ENCODE measurements around the gene KARS1. TPM values are rescaled to one million over a fixed set of nuclear protein-coding genes. Genes with fewer than 3 reads are reported as not detected.
"Not testable (repeated sequence)": the region's sequence is repeated elsewhere in the genome, so short reads cannot be mapped to it uniquely, and the experiment has no call there.

KARS1 gene
- polyA plus RNA-seq, 3 donors from 2014 or later: 147 to 205 (median 181) TPM

DNA sequence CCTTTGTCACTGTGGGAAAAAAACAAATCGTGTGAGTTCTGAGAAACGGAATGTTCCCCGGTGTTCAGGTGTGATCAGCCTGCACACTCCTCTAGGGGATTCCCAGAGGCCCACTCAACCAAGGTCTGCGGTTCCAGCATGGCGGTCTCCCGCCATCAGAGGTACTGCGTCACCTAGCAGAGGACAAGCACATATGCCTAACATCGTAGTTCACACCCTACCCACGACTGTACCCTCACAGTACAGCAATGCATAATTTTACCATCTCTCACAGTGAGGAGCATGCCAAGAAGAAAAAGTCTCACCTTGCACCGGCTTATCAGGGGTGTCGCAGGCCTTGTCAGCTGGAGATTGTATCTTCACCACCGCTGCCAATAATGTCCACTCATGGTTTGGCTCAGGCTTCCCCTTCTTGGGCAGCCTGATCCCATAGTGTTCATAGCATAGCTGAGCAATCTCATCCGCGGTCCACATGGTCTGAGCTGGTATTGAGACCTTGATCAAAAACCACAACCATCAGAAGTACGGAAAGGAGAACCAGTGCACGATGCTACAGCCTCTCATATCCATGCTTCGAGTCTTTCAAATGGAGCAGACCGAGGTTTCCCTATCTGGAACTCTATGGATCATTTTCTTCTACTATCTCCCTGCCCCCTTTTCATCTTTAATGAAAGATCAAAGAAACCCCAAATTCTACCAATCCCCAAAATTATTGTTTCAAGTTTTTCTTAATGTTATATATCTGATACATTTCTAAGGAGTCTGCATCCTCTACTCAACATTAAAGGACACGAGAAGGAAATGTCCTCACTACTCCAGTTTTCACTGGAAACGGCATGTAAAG, 26.9 kb downstream of the KARS1 start:
- Mint-ChIP-seq H3K4me1 (peaks cover 29 to 42% of the 10 kb centered on the region in 2 donors), H3K9me3 (no peaks in the 10 kb centered on the region), H3K27ac (peak overlapping the region; percentile 21 to 98 (median 84)), H3K4me3 (peak overlapping the region in 2 of 5 donors; percentile 25 to 59), H3K27me3 (ENCODE audit: low read depth in 3 of 3) (peaks cover 5 to 15% (median 9%) of the 10 kb centered on the region in 3 donors), H3K36me3 (peaks cover 9 to 31% (median 10%) of the 10 kb centered on the region in 3 donors)
- DNase-seq: peak in 2 of 3 donors; percentile 15 to 75

DNA sequence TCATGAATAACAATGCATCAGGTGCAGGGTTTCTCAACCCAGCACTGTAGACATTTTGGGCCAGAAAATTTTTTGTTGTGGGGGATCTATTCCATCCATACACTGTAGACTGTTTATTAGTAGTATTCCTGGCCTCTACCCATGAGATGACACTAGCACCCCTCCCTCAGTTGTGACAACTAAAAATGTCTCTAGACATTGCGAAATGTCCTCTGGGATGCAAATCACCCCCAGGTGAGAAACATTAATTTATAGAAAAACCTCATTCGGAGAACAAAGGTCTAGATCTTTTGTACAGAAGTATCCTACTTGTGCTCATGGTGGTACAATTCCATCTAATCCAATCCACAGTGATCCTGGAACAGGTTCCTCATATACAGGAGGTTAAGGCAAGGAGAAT, 28.7 kb downstream of the KARS1 start:
- Mint-ChIP-seq H3K9me3 (no peaks in the 10 kb centered on the region), H3K27me3 (ENCODE audit: low read depth in 3 of 3) (peaks cover 5 to 11% (median 9%) of the 10 kb centered on the region in 3 donors), H3K36me3 (peaks cover 9 to 42% (median 16%) of the 10 kb centered on the region in 3 donors), H3K27ac (peak overlapping the region in 2 of 6 donors; percentile 15 to 17), H3K4me3 (no peak overlapping the region), H3K4me1 (peaks cover 29 to 36% of the 10 kb centered on the region in 2 donors)
- no peak for DNase-seq

DNA sequence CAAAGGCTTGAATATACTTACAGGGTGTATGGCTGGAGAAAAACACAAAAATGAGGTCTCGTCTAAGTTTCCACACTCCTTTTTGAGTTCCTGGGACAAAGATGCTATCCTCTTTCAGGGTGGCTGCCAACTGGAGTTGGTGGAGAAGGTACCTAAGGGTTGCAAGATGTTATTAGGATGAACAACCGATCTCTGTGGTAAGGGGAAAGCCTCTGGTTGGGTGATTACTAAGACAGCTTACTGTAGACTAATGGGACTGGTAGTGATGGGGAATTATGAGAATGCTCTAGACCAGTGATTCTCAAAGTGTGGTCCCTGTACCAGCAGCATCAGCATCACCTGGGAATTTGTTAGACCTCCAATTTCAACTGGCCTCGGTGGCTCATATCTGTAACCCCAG, 30.3 kb downstream of the KARS1 start:
- DNase-seq: no peak
- Mint-ChIP-seq H3K4me3 (no peak overlapping the region), H3K36me3 (peaks cover 15 to 52% (median 23%) of the 10 kb centered on the region in 3 donors), H3K4me1 (peaks cover 18 to 20% of the 10 kb centered on the region in 2 donors), H3K27ac (no peak overlapping the region), H3K27me3 (ENCODE audit: low read depth in 3 of 3) (peaks cover 0 to 6% (median 1%) of the 10 kb centered on the region in 3 donors), H3K9me3 (no peaks in the 10 kb centered on the region)

GRCh38 chr16:75616521-75617010, 30.9 kb downstream of the KARS1 start:
- H3K27ac Mint-ChIP-seq: peak overlapping the region in 4 of 6 donors; percentile 50 to 75 (median 64)
- H3K9me3 Mint-ChIP-seq: no peaks in the 10 kb centered on the region
- H3K36me3 Mint-ChIP-seq: peaks cover 15 to 53% (median 23%) of the 10 kb centered on the region in 3 donors
- no peak for DNase-seq
- H3K27me3 Mint-ChIP-seq (ENCODE audit: low read depth in 3 of 3): peaks cover 0 to 4% (median 1%) of the 10 kb centered on the region in 3 donors
- peak overlapping the region in 1 of 5 donors; percentile 7 for H3K4me3 Mint-ChIP-seq
- peaks cover 12 to 15% of the 10 kb centered on the region in 2 donors for H3K4me1 Mint-ChIP-seq

- Mint-ChIP-seq H3K36me3 (peaks cover 15 to 51% (median 23%) of the 10 kb centered on the region in 3 donors), H3K4me1 (peaks cover 4 to 5% of the 10 kb centered on the region in 2 donors), H3K27me3 (ENCODE audit: low read depth in 3 of 3) (peaks cover 0 to 4% (median 1%) of the 10 kb centered on the region in 3 donors), H3K9me3 (no peaks in the 10 kb centered on the region), H3K4me3 (no peak overlapping the region), H3K27ac (peak overlapping the region in 1 of 6 donors; percentile 75)
- DNase-seq: no peak
Measured at GRCh38 chr16:75615619-75616018, 31.8 kb downstream of the KARS1 start.

DNA sequence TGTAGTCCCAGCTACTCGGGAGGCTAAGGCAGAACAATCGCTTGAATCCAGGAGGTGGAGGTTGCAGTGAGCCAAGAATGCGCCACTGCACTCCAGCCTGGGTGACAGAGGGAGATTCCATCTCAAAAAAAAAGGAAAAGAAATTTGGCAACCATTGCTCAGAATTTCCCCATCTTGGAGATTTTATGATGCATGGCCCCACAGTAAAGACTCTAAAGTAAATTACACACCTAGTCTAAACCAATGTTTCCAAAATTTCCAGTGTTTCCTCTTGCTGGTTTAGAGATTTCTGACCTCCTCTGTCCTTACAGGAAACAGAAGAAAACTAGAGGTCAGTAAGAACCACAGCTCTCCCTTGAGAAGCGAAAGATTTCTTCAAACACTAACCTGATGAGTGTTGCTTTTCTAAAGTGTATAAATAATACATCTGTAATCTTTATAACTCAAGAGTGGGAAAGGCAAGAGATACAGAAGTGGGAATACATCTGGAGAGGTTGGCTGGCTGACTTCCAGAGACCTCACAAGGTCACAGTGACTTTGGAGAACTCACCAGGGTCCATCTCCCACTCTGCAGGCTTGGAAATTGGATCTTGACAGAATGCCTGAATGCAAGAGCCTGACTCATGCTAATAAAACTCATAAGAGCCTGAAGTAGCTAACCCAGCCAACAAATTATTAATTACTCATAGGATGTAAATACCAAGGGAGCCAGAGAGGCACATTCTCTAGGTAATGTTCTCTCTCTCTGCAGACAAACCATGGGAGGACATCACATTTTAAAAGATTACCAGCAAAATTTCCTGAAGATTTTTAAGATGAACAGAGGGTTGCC, 33.2 kb downstream of the KARS1 start:
- H3K27ac Mint-ChIP-seq: no peak overlapping the region
- H3K27me3 Mint-ChIP-seq (ENCODE audit: low read depth in 3 of 3): peaks cover 0 to 1% (median 0%) of the 10 kb centered on the region in 3 donors
- peaks cover 15 to 46% (median 18%) of the 10 kb centered on the region in 3 donors for H3K36me3 Mint-ChIP-seq

GRCh38 chr16:75606507-75606906, 41.0 kb downstream of the KARS1 start:
- no peaks in the 10 kb centered on the region for H3K4me1 Mint-ChIP-seq
- no peaks in the 10 kb centered on the region for H3K9me3 Mint-ChIP-seq
- no peaks in the 10 kb centered on the region for H3K27me3 Mint-ChIP-seq (ENCODE audit: low read depth in 3 of 3)
- no peak for DNase-seq
- H3K4me3 Mint-ChIP-seq: no peak overlapping the region
- H3K36me3 Mint-ChIP-seq: peaks cover 11 to 34% (median 17%) of the 10 kb centered on the region in 3 donors
- no peak overlapping the region for H3K27ac Mint-ChIP-seq

More for the DNA sequence above, 33.2 kb downstream of the KARS1 start:
- Mint-ChIP-seq H3K4me3 (no peak overlapping the region), H3K9me3 (no peaks in the 10 kb centered on the region), H3K4me1 (peaks cover 0 to 3% of the 10 kb centered on the region in 2 donors)
- DNase-seq: no peak

- no peak for DNase-seq
- no peaks in the 10 kb centered on the region for H3K9me3 Mint-ChIP-seq
Measured at GRCh38 chr16:75603241-75603640, 44.2 kb downstream of the KARS1 start.

GRCh38 chr16:75599452-75600277, 47.8 kb downstream of the KARS1 start:
- Mint-ChIP-seq H3K36me3 (peaks cover 36 to 59% (median 48%) of the 10 kb centered on the region in 3 donors), H3K4me3 (no peak overlapping the region), H3K27me3 (ENCODE audit: low read depth in 3 of 3) (no peaks in the 10 kb centered on the region), H3K9me3 (no peaks in the 10 kb centered on the region), H3K27ac (no peak overlapping the region), H3K4me1 (no peaks in the 10 kb centered on the region)
- no peak for DNase-seq

More at GRCh38 chr16:75603241-75603640, 44.2 kb downstream of the KARS1 start:
- Mint-ChIP-seq H3K27ac (no peak overlapping the region), H3K36me3 (peaks cover 23 to 49% (median 28%) of the 10 kb centered on the region in 3 donors), H3K4me3 (no peak overlapping the region), H3K27me3 (ENCODE audit: low read depth in 3 of 3) (no peaks in the 10 kb centered on the region), H3K4me1 (no peaks in the 10 kb centered on the region)

- Mint-ChIP-seq H3K4me3 (no peak overlapping the region), H3K9me3 (no peaks in the 10 kb centered on the region), H3K27me3 (ENCODE audit: low read depth in 3 of 3) (no peaks in the 10 kb centered on the region), H3K36me3 (peaks cover 20 to 27% (median 21%) of the 10 kb centered on the region in 3 donors), H3K4me1 (no peaks in the 10 kb centered on the region), H3K27ac (no peak overlapping the region)
- no peak for DNase-seq
Measured at GRCh38 chr16:75593825-75594820, 53.3 kb downstream of the KARS1 start.

DNA sequence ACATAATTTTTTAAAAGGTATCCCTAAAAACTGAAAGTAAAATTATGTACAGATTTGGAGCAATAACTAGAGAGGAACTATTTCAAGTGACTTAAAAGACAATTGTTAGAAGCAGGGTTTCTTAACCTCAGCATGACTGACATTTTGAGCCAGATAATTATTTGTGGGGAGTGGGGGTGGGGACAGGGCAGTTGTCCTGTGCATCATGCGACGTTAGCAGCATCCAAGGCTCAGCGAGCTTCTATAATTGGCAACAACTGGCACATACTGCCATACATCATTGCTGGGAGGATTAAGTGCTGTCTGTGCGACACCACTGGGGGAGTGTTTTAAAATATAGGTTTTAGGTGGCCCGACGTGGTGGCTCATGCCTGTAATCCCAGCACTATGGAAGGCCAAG, 54.2 kb downstream of the KARS1 start:
- Mint-ChIP-seq H3K36me3 (peaks cover 20 to 28% (median 20%) of the 10 kb centered on the region in 3 donors), H3K9me3 (no peaks in the 10 kb centered on the region), H3K27ac (no peak overlapping the region), H3K4me1 (no peaks in the 10 kb centered on the region), H3K27me3 (ENCODE audit: low read depth in 3 of 3) (no peaks in the 10 kb centered on the region), H3K4me3 (no peak overlapping the region)
- DNase-seq: no peak

GRCh38 chr16:75591927-75592326, 55.5 kb downstream of the KARS1 start:
- H3K27me3 Mint-ChIP-seq (ENCODE audit: low read depth in 3 of 3); DNase-seq; H3K4me1 Mint-ChIP-seq; H3K9me3 Mint-ChIP-seq; H3K27ac Mint-ChIP-seq; H3K4me3 Mint-ChIP-seq: not testable (repeated sequence)
- H3K36me3 Mint-ChIP-seq: peaks cover 8 to 15% (median 13%) of the 10 kb centered on the region in 3 donors

All from immature natural killer cell (primary cell).